Posterior cingulate gyrus (tissue), 11 donors: Measurements from ENCODE around the gene SPI1.
"Not testable (repeated sequence)": the region's sequence is repeated elsewhere in the genome, so short reads cannot be mapped to it uniquely, and the experiment has no call there.

ENCODE experiments used
- DNase-seq, 10 donors: peaks; one replicate each; pipeline versions ENCODE4 v3.0.0 to v3.0.0-alpha.2; 2020 to 2021; ENCODE audit warnings: mixed read lengths in 3 of 10
- intact Hi-C: fragments of 100-400 bp; cut with DNase I; formaldehyde crosslinking; loops from one replicate; pipeline ENCODE4 v1.15.1; 2023

SPI1 gene

DNA sequence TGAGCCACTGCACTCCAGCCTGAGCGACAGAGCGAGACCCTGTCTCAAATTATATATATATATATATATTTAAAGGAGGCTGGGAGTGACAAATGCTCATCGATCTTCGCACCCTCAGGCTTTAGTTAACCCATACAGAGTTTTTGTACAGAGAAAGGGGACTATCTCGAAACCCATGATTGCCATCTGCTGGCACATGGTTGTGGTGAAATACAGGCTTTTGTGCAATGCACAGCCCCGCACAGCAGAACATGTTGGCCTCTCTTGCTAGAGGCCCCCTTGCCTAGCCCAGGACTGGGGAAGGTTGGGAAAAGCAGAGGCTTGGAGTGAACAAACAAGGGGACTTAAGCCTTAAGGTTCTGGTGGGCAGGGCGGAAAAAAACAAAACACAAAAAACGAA lies 29.5 kb downstream of the SPI1 start:
- DNase-seq, result no peak
- intact Hi-C loops, result no loop called here

DNA sequence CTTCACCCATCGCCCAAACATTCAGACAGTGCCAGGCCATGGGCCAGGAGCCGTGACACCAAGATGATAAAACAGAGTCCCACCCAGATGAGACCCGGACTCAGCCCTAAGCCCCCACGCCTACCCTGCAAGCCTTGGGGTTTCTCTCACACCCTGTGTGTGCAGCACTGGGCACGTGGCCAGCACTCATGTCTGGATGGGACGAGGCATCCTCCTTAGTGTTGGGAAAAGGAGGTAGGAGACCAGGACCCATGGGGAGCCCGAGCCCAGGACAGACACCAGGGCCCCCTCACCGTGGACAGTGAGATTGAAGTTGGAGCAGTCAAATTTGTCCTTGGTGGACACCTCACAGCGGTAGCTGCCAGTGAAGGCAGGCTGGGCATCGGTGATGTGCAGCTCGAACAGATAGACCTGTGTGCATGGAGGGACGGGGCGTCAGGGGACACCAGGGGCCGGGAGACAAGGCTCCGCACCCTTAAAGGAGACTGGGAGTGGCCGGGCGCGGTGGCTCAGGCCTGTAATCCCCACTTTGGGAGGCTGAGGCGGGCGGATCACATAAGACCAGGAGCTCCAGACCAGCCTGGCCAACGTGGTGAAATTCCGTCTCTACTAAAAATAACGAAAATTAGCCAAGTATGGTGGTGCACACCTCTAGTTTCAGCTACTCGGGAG lies 30.1 kb downstream of the SPI1 start:
- no peak for DNase-seq
- intact Hi-C loops, result no loop called here

DNA sequence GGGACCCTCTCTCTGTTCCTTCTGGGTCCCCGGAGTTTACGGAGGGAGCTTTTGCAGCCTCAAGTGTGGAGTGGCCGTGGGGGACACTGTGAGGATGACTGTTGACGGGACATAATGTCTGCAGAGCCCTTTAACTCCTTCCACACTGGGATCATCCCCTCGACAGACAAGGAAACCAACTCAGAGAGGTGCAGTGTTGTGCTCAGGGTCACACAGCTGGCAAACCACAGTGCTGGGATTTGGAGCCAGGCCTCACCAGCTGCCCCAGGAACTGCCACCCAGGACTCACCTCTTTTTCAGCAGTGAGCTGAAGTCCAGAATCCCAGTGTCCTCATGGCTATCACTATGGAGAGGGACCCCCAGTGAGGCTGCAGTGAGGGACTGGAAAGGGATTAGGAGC lies 31.2 kb downstream of the SPI1 start:
- intact Hi-C loops, result no loop called here
- no peak for DNase-seq

DNA sequence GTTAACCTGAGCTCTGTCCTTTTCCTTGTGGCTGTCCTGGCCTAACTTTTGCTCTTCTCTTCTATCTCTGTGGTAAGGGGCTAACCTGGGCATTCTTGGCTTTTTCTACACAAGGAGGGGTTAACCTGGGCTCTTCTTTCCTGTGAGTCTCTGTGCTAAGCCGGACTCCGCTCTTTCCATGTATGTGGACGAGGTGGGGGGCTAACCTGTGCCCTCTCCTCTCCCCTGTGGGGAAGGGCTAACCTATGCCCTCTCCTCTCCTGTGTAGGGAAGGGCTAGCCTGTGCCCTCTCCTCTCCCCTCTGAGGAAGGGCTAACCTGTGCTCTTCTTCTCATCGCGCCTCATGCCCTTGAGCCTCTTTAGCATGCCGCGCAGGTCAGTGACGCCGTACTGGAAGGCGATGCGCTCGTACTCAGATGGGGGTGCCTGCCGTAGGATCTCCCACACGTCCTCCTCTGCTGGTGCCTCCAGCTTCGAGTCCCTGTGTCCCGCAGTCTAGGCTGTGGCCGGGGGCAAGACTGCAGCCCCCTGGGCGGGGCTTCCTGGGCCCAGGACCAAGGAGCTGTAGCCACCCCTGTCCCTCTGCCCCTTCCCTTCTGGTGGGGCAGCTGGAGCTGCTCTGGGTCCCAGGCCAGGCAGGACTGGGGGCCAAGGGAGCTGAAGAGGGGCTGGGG lies 32.3 kb downstream of the SPI1 start:
- no peak for DNase-seq
- intact Hi-C loops, result no loop called here

DNA sequence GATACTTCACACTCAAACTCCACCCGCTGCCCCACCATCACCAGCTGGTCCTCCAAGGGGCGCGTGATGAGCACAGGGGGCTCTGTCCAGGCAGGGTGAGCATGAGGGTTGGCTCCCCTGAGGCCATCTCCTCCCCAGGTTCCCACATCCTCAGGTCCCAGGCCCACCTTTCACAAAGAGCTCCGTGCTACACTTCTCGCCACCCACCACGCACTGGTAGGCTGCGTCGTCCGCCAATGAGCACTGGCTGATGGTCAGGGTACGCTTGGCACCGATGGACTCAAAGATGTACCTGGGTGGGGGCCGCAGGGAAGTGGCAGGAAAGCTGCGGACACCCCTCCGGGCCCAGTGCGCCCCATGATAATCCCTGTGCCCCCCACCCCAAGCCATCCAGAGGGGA lies 35.5 kb downstream of the SPI1 start:
- DNase-seq, result no peak
- intact Hi-C loops, result no loop called here

DNA sequence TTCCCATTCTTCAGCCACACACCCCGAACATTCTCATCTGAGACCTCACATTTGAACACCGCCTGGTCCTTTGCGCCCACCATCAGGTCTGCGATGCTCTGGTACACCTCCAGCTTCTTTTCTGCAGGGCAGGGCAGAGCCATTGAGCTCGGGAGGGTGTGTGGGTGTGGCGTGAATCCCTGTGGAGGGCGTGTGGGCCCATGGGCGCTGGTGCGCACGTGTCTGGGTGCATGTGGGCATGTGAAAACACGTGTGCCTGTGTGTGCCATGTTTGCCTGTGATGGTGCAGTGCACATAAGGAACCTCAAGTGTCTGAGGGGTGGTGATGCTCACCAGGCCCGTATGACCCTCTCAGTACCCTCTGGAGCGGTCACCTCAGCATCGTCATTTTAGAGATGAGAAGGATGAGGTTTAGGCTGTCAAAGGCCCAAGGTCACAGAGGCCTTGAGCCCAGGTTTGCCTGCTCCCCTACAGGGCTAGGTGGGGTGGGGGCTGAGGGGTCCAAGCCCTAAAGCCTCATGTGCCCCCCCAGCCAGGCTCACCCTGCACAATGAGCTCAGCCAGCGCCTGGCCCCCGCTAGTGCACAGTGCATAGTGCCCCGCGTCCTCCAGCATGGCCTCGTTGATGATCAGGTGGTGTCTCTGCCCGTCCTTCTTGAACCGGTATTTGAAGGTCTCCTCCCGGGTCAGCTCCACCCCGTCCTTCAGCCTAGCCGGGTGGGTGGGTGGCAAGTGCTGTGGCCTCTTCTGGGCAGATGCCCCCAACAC lies 36.1 kb downstream of the SPI1 start:
- peak in 1 of 10 donors; percentile 47 for DNase-seq
- intact Hi-C loops, result no loop called here

DNA sequence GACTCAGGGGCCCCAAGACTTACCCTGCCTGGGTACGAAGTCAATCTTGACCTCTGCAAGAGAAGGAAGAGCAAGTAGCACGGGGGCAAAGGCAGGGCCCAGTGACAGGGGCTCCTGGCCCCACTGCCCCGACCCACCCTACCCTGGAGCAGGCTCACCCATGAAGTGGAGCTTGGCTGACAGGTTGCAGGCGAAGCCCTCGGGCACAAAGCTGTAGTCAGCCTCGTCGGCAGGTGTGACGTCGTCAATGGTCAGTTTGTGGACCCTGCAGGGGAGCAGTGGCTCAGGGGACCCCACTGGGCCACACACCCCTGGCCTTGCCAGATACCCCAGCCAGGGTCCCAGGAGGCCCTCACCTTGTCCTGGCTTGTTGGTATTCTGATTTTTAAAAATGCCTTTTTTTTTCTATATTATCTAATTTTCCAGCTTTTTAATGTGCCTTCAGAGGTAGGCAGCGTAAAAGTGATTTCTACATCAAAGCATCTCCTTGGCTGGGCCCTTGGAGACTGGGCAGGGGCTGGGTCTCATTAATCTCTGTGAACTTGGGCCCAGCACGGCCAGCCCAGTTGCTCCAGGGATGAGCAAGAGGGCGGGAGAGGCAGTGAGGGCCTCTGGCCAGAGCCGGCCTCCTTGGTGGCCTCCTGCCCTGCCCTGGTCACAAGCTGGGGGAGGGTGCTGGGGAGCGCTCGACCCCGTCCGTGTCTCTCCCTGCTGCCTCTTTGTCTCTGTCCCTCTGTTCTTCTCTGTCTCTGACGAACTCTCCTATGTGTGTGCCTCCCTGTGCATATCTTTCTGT lies 37.2 kb downstream of the SPI1 start:
- DNase-seq, result peak in 1 of 10 donors; percentile 54
- intact Hi-C loops, result no loop called here

DNA sequence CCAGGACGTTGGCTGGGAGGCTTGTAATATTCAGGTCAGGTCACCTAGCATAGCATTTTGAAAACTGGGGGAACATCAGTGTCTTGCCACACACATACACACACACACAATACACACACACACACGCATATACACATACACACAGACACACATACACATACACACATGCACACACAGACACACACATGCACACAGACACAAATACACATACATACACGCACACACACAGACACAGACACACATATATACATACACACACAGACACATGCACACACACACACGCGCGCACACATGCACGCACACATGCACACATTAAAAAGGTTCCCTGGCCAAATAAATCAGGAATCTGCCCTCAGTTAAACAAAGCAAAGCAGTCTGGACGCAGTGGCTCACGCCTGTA lies 38.3 kb downstream of the SPI1 start:
- DNase-seq, result no peak

DNA sequence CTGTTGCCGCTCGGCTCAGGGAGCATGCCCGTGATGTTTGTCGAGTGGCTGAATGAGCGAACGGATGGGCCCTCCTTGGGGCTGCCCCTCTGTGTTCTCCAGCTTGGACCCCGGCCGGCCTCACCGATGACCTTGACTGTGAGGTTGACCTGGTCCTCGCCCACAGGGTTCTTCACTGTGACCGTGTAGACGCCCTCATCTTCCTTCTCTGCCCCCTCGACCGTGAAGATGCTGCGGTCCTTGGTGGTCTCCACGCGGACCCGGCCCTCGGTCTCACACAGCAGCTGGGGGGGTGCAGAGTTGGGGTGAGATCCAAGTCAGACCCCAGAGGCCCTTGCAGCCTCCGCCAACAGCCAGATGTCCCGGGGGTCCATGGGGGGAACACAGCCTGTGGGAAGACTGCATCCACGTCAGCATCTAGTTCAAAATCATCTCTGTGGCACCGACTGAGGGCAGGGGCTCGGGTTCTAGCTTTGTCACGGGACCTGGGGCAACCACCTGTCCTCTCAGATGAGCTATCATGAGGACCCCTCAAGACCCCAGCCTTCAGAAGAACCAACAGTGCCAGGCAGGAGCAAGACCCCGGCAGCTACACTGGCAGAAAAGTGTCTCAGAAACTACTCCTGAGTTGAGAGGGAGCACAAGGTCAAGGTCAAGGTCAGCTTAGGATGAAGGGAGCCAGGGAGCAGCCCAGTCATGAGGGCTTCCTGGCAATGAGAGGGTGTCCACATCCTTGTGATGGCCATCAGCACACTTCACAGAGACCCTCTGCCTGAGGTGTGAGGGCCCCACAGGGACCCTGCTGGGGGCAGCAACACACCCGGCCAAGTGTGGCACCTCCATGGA lies 39.7 kb downstream of the SPI1 start:
- intact Hi-C loops, result no loop called here
- DNase-seq, result no peak

More for the DNA sequence above, 38.3 kb downstream of the SPI1 start:
- intact Hi-C loops, result no loop called here

DNA sequence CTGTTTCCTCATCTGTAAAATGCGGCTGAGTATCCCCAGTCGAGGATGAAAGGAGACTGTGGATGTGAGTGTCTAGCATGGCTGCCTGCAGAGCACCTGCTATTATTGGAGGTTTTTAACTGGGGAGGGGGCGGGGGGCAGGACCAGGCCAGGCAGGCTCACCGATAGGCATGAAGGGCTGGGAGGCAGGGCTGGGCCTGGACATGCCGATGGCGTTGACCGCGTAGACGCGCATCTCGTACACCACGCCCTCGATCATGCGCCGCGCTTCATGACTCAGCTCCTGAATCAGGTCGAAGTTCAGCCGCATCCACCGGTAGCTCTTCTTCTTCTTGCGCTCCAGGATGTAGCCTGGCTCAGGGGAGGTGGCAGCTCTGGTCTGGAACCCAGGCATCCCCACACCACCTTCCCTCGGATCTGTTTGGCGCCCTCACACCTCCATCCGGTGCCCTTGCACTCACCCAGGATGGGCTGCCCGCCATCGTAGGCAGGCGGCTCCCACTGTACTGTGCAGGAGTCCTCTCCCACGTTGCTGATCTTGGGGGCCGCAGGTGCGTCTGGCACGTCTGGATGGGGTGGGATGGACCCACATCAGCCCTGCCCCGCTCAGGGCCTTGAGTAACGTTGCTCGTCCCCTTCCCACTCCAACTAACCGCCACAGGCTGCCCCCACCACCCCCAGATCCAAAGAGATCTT lies 41.0 kb downstream of the SPI1 start:
- no peak for DNase-seq
- intact Hi-C loops, result no loop called here

DNA sequence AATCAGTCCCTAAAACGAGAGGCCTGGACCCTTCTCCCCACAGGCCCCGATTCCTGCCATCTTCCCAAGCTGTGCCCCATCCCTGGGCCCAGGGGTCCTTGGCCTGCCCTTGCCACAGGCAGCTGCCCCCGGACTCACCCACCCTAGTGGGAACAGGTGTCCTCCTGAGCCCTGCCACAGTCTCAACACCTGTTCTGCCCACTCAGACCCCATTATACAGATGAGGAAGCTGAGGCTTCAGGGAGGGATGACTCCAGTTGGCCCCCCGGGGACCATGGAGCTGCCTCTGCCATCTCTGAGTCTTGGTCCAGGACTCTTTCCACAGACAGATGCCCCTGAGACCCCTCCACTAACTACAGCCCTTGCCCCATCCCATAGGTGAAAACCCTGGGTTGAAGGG lies 41.8 kb downstream of the SPI1 start:
- DNase-seq, result no peak
- intact Hi-C loops, result no loop called here

DNA sequence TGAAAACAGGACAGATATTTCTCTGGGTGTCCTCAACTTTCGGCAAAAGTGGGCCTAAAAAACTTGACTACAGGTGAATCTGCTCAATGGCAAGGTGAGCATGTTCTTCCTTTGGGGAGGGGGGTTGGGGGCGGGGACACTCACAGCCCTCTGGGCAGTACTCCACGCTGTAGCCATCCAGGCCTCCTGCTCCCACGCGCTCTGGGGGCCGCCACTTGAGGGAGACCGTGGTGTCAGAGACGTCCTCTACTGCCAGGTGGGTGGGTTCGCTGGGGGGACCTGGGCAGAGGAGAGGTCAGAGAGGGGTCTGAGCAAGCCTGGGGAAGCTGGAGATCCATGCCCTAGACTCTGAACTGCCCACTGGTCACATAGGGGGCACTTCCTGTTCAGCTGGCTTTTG lies 42.6 kb downstream of the SPI1 start:
- peak in 2 of 10 donors; percentile 51 to 66 for DNase-seq
- intact Hi-C loops, result no loop called here

DNA sequence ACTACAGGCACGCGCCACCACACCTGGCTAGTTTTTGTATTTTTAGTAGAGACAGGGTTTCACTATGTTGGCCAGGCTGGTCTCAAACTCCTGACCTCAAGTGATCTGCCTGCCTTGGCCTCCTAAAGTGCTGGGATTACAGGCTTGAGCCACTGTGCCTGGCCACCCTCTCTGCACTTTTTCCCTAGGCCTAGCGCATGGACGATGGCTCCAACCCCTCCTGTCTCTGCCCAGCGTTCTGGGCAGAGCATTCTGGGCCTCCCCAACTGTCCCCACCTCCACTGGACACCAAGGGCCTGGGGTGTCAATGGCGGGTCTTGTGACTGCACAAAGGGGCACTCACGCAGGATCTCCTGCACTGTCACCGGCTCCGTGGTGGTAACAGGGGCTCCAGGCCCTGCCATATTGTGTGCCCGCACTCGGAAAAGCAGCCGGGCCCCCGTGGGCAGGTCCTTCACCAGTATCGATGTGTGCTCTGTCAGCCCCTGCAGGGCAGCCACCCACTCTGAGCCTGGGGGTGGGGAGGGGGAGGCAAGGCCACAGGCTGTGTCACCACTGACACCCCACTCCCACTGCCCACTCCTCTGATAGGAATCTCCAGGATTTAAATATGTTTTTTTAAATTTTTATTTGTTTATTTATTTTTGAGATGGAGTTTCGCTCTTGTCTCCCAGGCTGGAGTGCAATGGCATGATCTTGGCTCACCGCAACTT lies 43.5 kb downstream of the SPI1 start:
- DNase-seq, result peak in 3 of 10 donors; percentile 17 to 79 (median 62)
- intact Hi-C loops, result not testable (repeated sequence)

DNA sequence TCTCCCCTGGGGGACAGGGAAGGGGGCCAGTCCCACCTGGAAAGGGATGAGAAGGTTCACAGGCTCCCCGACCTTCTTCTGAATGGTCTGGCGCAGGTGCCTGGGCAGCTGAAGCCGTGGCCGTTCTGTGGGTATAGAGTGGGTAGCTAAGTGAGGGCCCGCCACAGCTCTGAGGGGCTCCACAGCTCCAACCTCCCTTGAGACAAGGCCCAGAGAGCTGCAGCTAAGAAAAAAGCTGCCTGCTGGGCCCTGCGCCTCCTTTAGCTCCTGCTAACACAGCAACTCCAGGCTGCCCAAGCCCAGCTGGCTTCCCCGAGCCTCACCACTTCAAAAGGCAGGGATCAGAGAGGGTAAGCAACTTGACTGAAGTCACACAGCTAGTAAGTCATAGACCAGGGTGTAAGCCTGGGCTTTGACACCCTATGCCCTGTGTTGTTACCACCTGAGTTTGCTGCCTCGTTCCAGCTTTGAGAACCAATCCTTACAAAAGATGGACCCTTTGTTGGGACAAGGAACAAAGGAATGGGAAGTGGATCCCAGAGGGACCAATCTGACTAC lies 44.4 kb downstream of the SPI1 start:
- intact Hi-C loops, result no loop called here
- DNase-seq, result peak in 3 of 10 donors; percentile 42 to 74 (median 67)

DNA sequence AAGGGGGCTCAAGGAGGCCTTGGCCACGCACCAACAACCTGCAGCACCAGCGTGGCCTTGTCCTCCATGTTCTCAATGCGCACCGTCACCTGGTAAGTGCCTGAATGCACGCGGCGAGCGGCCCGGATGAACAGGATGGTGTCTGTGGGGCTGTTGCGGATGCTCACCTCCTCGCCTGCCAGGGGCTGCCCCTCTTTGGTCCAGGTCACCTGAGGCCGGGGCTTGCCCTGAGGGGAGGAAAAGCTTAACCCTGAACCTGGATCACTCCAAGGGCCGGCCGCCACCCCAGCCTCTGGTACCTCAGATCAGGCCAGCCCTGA lies 44.9 kb downstream of the SPI1 start:
- peak in 1 of 10 donors; percentile 55 for DNase-seq
- intact Hi-C loops, result no loop called here

DNA sequence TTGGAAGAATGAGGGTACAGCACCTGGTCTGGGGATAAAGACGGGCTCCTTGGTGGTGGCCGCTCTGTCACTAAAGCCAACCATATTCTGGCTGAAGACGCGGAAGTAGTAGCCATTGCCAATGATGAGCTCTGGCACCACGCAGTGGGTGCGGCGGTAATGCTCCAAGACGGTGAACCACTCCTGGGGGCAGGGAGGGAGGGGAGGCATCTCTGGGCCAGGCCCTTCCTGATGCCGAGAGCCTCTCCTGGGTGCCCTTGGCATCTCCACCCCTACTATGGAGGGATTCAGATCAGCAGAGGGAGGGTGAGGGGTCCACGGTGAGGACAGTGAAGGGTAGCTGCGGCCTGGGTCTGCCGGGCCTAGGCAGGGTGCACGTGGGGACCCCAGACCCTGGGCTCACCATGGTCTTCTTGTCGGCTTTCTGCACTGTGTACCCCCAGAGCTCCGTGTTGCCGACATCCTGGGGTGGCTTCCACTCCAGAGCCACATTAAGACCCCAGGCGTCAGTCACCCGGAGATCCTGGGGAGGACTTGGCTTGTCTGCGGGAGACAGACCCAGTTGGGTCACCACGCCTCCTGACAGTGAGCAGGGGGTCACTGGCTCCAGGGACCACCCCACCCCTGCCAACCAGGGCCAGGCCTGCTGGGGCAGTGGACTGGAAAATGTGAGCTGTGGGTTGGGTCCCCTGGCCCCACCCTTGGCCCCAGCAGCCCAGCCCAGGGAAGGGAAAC lies 45.4 kb downstream of the SPI1 start:
- intact Hi-C loops, result no loop called here
- DNase-seq, result peak in 3 of 10 donors; percentile 48 to 80 (median 75)

DNA sequence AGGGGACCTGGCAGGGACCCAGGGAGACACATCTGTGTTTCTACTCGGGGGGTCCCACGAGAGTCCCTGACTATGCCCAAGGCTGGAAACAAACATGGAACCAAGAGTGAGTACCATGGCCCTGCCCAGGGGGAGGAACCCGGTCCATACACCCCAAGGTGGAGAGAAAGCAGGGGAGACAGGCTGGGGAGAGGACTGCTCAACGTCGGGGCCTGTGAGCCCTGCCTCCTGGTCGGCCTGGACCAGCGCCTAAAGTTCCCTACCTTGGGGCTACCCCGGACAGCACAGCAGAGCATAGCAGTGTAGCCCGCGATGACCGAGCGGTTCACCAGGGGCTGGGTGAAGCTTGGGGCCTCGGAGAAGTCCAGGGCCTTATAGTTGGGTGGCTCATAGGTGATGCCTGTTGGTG lies 46.0 kb downstream of the SPI1 start:
- intact Hi-C loops, result no loop called here
- DNase-seq, result peak in 3 of 10 donors; percentile 62 to 70 (median 67)
